ENCODE results near the gene DPM3.

Gene DPM3

DNA sequence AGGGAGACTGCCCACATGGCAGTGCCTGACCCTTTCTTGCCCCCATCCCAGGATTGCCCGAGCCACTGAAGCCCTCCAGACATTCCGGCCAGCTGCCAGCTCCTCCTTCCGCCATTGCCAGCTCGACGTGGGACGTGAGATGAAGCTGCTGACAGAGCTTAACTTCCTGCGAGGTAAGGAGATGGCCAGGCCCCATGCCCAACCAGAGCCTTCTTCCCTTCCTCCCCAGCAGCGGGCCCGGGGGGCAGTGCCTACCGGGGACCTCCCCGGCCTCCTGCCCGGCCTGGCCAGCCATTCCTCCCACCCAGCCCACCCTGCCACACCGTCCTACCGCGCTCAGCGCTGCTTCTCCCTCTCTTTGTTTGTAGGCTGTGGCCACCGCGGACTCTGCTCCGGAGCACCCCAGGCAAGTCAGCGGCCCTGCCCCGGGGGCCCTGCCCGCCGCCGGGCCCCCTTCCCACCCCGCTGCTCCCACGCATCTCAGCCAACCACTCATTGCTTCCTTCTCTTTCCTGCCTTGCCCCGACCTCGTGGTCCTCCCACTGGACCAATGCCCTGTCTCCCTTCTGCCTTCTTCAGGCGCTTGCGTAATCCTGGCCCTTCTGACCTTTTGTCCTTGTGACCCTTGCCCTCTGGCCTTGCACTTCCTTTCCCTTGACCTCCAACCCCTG, 38.2 kb upstream of the DPM3 start:
- H3K4me3 ChIP-seq (replicated peaks; ENCODE audit: low read depth, low read length) = no peak overlapping the region
- no peak for DNase-seq (ENCODE audit: extremely low read depth, low read depth)
- no peak for TF ChIP-seq CTCF (IDR thresholded peaks at IDR 0.05; ENCODE audit: low read depth, low read length, missing control alignments)

- no peak overlapping the region for H3K4me3 ChIP-seq (replicated peaks; ENCODE audit: low read depth, low read length)
- DNase-seq (ENCODE audit: extremely low read depth, low read depth) = no peak
- TF ChIP-seq CTCF (IDR thresholded peaks at IDR 0.05; ENCODE audit: low read depth, low read length, missing control alignments) = no peak
These were observed 37.6 kb upstream of the DPM3 start for GRCh38 chr1:155177918-155178281.

GRCh38 chr1:155177192-155177917, 37.0 kb upstream of the DPM3 start:
- H3K4me3 ChIP-seq (replicated peaks; ENCODE audit: low read depth, low read length) = no peak overlapping the region

DNA sequence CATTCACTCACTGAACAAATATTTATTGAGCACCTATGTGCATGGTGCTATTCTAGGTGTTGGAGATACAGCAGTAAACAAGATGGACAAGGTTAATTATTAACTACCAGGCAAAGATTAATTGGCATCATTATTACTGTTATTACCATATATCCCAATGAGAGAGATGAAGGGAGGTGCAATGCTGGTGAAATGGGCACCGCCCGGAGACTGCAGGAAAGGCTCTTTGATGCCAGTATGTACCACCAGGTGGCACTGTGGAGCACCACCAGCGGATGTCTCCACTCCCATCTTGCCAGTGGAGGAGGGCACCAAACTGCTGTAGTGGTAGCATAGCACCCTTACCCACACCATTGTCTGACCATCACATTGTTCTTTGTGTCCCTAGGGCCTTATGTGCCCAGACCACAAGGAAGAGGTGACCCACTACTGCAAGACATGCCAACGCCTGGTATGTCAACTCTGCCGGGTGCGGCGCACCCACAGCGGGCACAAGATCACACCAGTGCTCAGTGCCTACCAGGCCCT, 36.3 kb upstream of the DPM3 start:
- no peak overlapping the region for H3K4me3 ChIP-seq (replicated peaks; ENCODE audit: low read depth, low read length)
- no peak for DNase-seq (ENCODE audit: extremely low read depth, low read depth)
- TF ChIP-seq CTCF (IDR thresholded peaks at IDR 0.05; ENCODE audit: low read depth, low read length, missing control alignments) = peak; percentile 96

More at GRCh38 chr1:155177192-155177917, 37.0 kb upstream of the DPM3 start:
- no peak for DNase-seq (ENCODE audit: extremely low read depth, low read depth)
- no peak for TF ChIP-seq CTCF (IDR thresholded peaks at IDR 0.05; ENCODE audit: low read depth, low read length, missing control alignments)

GRCh38 chr1:155175927-155176371, 35.6 kb upstream of the DPM3 start:
- no peak for TF ChIP-seq CTCF (IDR thresholded peaks at IDR 0.05; ENCODE audit: low read depth, low read length, missing control alignments)
- no peak overlapping the region for H3K4me3 ChIP-seq (replicated peaks; ENCODE audit: low read depth, low read length)

DNA sequence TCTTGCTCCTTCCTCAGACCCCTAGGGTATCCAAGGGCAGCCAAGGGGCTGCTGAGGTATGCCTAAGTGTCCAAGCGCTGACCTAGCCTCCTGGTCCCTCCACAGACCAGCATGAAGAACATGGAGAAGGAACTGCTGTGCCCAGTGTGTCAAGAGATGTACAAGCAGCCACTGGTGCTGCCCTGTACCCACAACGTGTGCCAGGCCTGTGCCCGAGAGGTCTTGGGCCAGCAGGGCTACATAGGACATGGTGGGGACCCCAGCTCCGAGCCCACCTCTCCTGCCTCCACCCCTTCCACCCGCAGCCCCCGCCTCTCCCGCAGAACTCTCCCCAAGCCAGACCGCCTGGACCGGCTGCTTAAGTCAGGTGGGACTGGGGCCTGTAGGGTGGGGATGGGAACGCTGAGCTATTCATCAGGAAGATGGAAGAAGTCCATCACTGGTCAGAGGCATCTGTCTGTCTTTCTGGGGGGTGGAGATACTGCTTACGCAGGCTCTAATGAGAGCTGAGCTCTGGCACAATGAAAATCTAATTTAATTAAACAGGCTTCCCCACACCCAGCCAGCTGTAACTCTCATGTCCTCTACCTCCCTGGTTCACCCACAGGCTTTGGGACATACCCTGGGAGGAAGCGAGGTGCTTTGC, 35.1 kb upstream of the DPM3 start:
- no peak overlapping the region for H3K4me3 ChIP-seq (replicated peaks; ENCODE audit: low read depth, low read length)
- no peak for DNase-seq (ENCODE audit: extremely low read depth, low read depth)
- TF ChIP-seq CTCF (IDR thresholded peaks at IDR 0.05; ENCODE audit: low read depth, low read length, missing control alignments) = no peak

More at GRCh38 chr1:155175927-155176371, 35.6 kb upstream of the DPM3 start:
- no peak for DNase-seq (ENCODE audit: extremely low read depth, low read depth)

Measured in HFF-Myc (cell line).